HG03354 (cell line): Measurements from ENCODE around the gene FBXW7.
A peak's percentile ranks its signal among the peaks of the same experiment; 100 is the strongest.

Source experiments
- ATAC-seq: cut with Tn5 transposase; IDR thresholded peaks from one replicate; pipeline ENCODE4 v1.9.1; 2021; ENCODE audit warnings: mild to moderate bottlenecking; ENCODE audit not compliant: unreplicated experiment, poor library complexity, severe bottlenecking

Gene FBXW7

GRCh38 chr4:152443859-152444258 is 92.0 kb downstream of the FBXW7 start:
- ATAC-seq, result no peak

- ATAC-seq, result no peak
These were observed 98.3 kb downstream of the FBXW7 start for GRCh38 chr4:152437561-152437960.

- no peak for ATAC-seq
These were observed 99.5 kb downstream of the FBXW7 start for GRCh38 chr4:152436384-152436783.

- peak; percentile 74 for ATAC-seq
These were observed 101.9 kb downstream of the FBXW7 start for GRCh38 chr4:152434011-152434410.

- ATAC-seq, result no peak
These were observed 104.1 kb downstream of the FBXW7 start for GRCh38 chr4:152431784-152432183.

- no peak for ATAC-seq
These were observed 104.6 kb downstream of the FBXW7 start for GRCh38 chr4:152431291-152431690.

- no peak for ATAC-seq
These were observed 105.4 kb downstream of the FBXW7 start for GRCh38 chr4:152430507-152430906.

GRCh38 chr4:152427981-152428380 is 107.9 kb downstream of the FBXW7 start:
- ATAC-seq, result no peak

GRCh38 chr4:152424977-152425376 is 110.9 kb downstream of the FBXW7 start:
- no peak for ATAC-seq

- ATAC-seq, result no peak
These were observed 111.5 kb downstream of the FBXW7 start for GRCh38 chr4:152424396-152424795.

- no peak for ATAC-seq
These were observed 113.0 kb downstream of the FBXW7 start for GRCh38 chr4:152422817-152423320.

GRCh38 chr4:152421576-152421975 is 114.3 kb downstream of the FBXW7 start:
- no peak for ATAC-seq

- no peak for ATAC-seq
These were observed 116.1 kb downstream of the FBXW7 start for GRCh38 chr4:152419809-152420208.

GRCh38 chr4:152417673-152418072 is 118.2 kb downstream of the FBXW7 start:
- no peak for ATAC-seq

- no peak for ATAC-seq
These were observed 119.9 kb downstream of the FBXW7 start for GRCh38 chr4:152415980-152416379.

- no peak for ATAC-seq
These were observed 127.2 kb downstream of the FBXW7 start for GRCh38 chr4:152408514-152409327.

- ATAC-seq, result no peak
These were observed 134.5 kb downstream of the FBXW7 start for GRCh38 chr4:152401424-152401823.

- no peak for ATAC-seq
These were observed 136.6 kb downstream of the FBXW7 start for GRCh38 chr4:152399246-152399645.

- ATAC-seq, result no peak
These were observed 137.8 kb downstream of the FBXW7 start for GRCh38 chr4:152398060-152398459.

- ATAC-seq, result no peak
These were observed 141.1 kb downstream of the FBXW7 start for GRCh38 chr4:152394791-152395190.

GRCh38 chr4:152392079-152392478 is 143.8 kb downstream of the FBXW7 start:
- no peak for ATAC-seq

GRCh38 chr4:152390216-152390615 is 145.7 kb downstream of the FBXW7 start:
- ATAC-seq, result no peak
